Mesenchymal stem cell (in vitro differentiated cells and primary cell): ENCODE data around the gene OR7G1. TPM values are rescaled to one million over a fixed set of nuclear protein-coding genes. Genes with fewer than 3 reads are reported as not detected.

Source experiments
- DNase-seq: peaks from one replicate; pipeline ENCODE4 v3.0.0-alpha.2; 2013
- H2AFZ ChIP-seq: one replicate; pipeline ENCODE4 v1.6.1; 2013; ENCODE audit warnings: low read depth, mild to moderate bottlenecking, control low read depth, inconsistent platforms, low read length, moderate library complexity
- H2AK5ac ChIP-seq: 2 replicates; pipeline ENCODE4 v1.6.1; 2013; ENCODE audit warnings: low read length, moderate library complexity, mild to moderate bottlenecking, inconsistent platforms; ENCODE audit not compliant: severe bottlenecking
- H2BK120ac ChIP-seq: one replicate; pipeline ENCODE4 v1.6.1; 2013; ENCODE audit warnings: low read depth, mild to moderate bottlenecking, inconsistent platforms, low read length, moderate library complexity
- H2BK12ac ChIP-seq, 2 experiments: one replicate each; pipeline ENCODE4 v1.6.1; 2013; ENCODE audit warnings: inconsistent platforms in 2 of 2, low read length in 2 of 2, mild to moderate bottlenecking in 2 of 2, moderate library complexity in 2 of 2, control low read depth in 1 of 2
- H2BK15ac ChIP-seq: one replicate; pipeline ENCODE4 v1.6.1; 2013; ENCODE audit warnings: mild to moderate bottlenecking, low read depth, inconsistent platforms; ENCODE audit not compliant: poor library complexity, severe bottlenecking
- H2BK5ac ChIP-seq: 2 replicates; pipeline ENCODE4 v1.6.1; 2013; ENCODE audit warnings: low read depth, mild to moderate bottlenecking, low read length, control low read depth, inconsistent platforms; ENCODE audit not compliant: poor library complexity, severe bottlenecking
- H3K14ac ChIP-seq, 2 experiments: one replicate each; pipeline ENCODE4 v1.6.1; 2013; ENCODE audit warnings: inconsistent platforms in 2 of 2, low read length in 2 of 2, control low read depth in 1 of 2, mild to moderate bottlenecking in 1 of 2, moderate library complexity in 1 of 2
- H3K18ac ChIP-seq, 2 experiments: one replicate each; pipeline ENCODE4 v1.6.1; 2013; ENCODE audit warnings: inconsistent platforms in 2 of 2, low read length in 2 of 2, control low read depth in 1 of 2, low read depth in 1 of 2, mild to moderate bottlenecking in 1 of 2
- H3K23ac ChIP-seq, 2 experiments: one replicate each; pipeline ENCODE4 v1.6.1; 2013; ENCODE audit warnings: inconsistent platforms in 2 of 2, low read length in 2 of 2, mild to moderate bottlenecking in 2 of 2, moderate library complexity in 2 of 2, control low read depth in 1 of 2
- H3K27ac ChIP-seq: 2 replicates; pipeline ENCODE4 v1.5.1; 2013; ENCODE audit warnings: mild to moderate bottlenecking, moderate library complexity, low read length, control low read depth, inconsistent platforms; ENCODE audit not compliant: poor library complexity, severe bottlenecking
- H3K27me3 ChIP-seq, 2 experiments: 2 replicates each; pipeline versions ENCODE4 v1.6.1 to v1.7.0; 2013; ENCODE audit warnings: low read length in 2 of 2, mild to moderate bottlenecking in 2 of 2, moderate library complexity in 2 of 2, control low read depth in 1 of 2, inconsistent platforms in 1 of 2; ENCODE audit not compliant: control insufficient read depth in 1 of 2, insufficient read depth in 1 of 2
- H3K36me3 ChIP-seq, 2 experiments: 2 replicates each; pipeline versions ENCODE4 v1.6.1 to v1.7.0; 2013; ENCODE audit warnings: low read length in 2 of 2, control low read depth in 1 of 2, inconsistent platforms in 1 of 2, low read depth in 1 of 2, mild to moderate bottlenecking in 1 of 2; ENCODE audit not compliant: insufficient read depth in 2 of 2, control insufficient read depth in 1 of 2
- H3K4ac ChIP-seq, 2 experiments: one replicate each; pipeline ENCODE4 v1.6.1; 2013; ENCODE audit warnings: inconsistent platforms in 2 of 2, low read length in 2 of 2, mild to moderate bottlenecking in 2 of 2, moderate library complexity in 2 of 2, control low read depth in 1 of 2, low read depth in 1 of 2
- H3K4me1 ChIP-seq: 2 replicates; pipeline ENCODE4 v1.6.1; 2013; ENCODE audit warnings: low read depth, low read length, control low read depth; ENCODE audit not compliant: control insufficient read depth, insufficient read depth
- H3K4me2 ChIP-seq: 2 replicates; pipeline ENCODE4 v1.6.1; 2013; ENCODE audit warnings: low read length, mild to moderate bottlenecking, inconsistent platforms; ENCODE audit not compliant: poor library complexity, severe bottlenecking
- H3K4me3 ChIP-seq, 2 experiments: 2 replicates each; pipeline versions ENCODE4 v1.5.1 to v1.7.0; 2013; ENCODE audit warnings: low read length in 2 of 2, mild to moderate bottlenecking in 2 of 2, control low read depth in 1 of 2, low read depth in 1 of 2; ENCODE audit not compliant: insufficient read depth in 1 of 2
- H3K79me1 ChIP-seq: replicated peaks from 2 replicates; pipeline ENCODE4 v1.6.1; 2013; ENCODE audit warnings: mild to moderate bottlenecking, control low read depth, low read length, inconsistent platforms; ENCODE audit not compliant: poor library complexity, severe bottlenecking
- H3K9ac ChIP-seq: 2 replicates; pipeline ENCODE4 v1.7.0; 2013; ENCODE audit warnings: mild to moderate bottlenecking, low read length, moderate library complexity
- H3K9me3 ChIP-seq: 2 replicates; pipeline ENCODE4 v1.7.0; 2013; ENCODE audit warnings: mild to moderate bottlenecking, low read length; ENCODE audit not compliant: control insufficient read depth
- H4K8ac ChIP-seq: one replicate; pipeline ENCODE4 v1.6.1; 2013; ENCODE audit warnings: inconsistent platforms, mild to moderate bottlenecking, low read length, moderate library complexity
- H4K91ac ChIP-seq: one replicate; pipeline ENCODE4 v1.6.1; 2013; ENCODE audit warnings: mild to moderate bottlenecking, low read length, inconsistent platforms
- WGBS: methylation state at CpG from one replicate; pipeline ENCODE4 v1.1.7; 2013; ENCODE audit warnings: mixed read lengths; 5-methylcytosine and 5-hydroxymethylcytosine counted together
- small RNA-seq: library from polyadenylated mRNA; stranded (forward); fragments of <200 nt; extraction: miRNeasy Mini kit (QIAGEN cat#:217004); gene quantifications from one replicate; pipeline ENCODE3, GENCODE V24; 2013; ENCODE audit warnings: low read depth

Gene OR7G1

DNA sequence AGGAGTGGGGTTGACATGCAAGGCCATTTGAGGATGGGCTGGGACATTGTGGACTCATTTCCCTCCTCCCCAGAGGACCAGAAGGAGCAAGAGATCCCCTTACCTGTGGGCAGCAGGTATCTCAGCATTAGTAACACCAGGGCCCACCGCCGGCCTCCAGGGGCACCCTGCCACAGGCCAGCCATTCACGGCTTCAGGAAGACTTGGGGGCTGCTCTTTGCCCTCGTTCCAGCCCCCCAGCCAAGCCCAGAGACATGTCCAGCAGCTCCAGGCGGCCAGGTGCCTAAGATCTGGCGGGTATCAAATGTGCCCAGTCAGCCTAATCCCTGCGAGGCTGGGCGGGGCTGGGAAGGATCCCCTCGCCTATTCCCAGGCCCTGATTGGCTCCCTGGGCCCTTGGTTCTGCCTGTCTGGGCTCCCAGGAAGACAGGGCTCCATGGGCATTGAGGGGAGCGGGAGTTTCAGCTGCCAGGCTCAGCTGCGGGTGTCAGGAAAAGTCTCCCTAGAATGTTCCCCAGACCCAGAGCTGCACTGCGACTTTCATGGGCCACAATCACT lies 50.0 kb downstream of the OR7G1 start:
- WGBS = 59% methylated on average over 11 of the region's 12 CpGs
- Histone ChIP-seq H4K91ac (no peak overlapping the region), H2BK5ac (no peak overlapping the region), H2BK12ac (no peak overlapping the region), H2AK5ac (no peak overlapping the region), H3K4me1 (peaks cover 4% of the 10 kb centered on the region), H3K9me3 (no peaks in the 10 kb centered on the region), H3K36me3 (no peaks in the 10 kb centered on the region), H3K9ac (no peak overlapping the region), H2AFZ (no peak overlapping the region), H2BK15ac (no peak overlapping the region), H3K4ac (no peak overlapping the region), H3K79me1 (no peaks in the 10 kb centered on the region), H3K27me3 (no peaks in the 10 kb centered on the region), H4K8ac (no peak overlapping the region), H3K27ac (no peak overlapping the region), H3K4me3 (no peak overlapping the region), H3K4me2 (no peak overlapping the region), H2BK120ac (no peak overlapping the region), H3K14ac (no peak overlapping the region), H3K23ac (no peak overlapping the region), H3K18ac (no peak overlapping the region)
- DNase-seq = no peak

Small RNAs within 50 kb of the gene (small RNA-seq; reads per million reads assigned to genes)
- gene OR1M4P = not detected
